Endothelial cell (in vitro differentiated cells): ENCODE data around the gene ACTL6B. TPM values are rescaled to one million over a fixed set of nuclear protein-coding genes. Genes with fewer than 3 reads are reported as not detected.

ENCODE experiments used
- DNase-seq: peaks from one replicate; pipeline ENCODE4 v3.0.0; 2021; ENCODE audit warnings: low spot score
- H3K27ac Mint-ChIP-seq: one replicate; pipeline ENCODE4 v1.8.0; 2021; ENCODE audit warnings: mixed read lengths, inconsistent platforms; ENCODE audit not compliant: unreplicated experiment
- H3K27me3 Mint-ChIP-seq: one replicate; pipeline ENCODE4 v1.8.0; 2021; ENCODE audit warnings: mild to moderate bottlenecking, moderate library complexity, mixed read lengths, inconsistent platforms; ENCODE audit not compliant: unreplicated experiment
- H3K36me3 Mint-ChIP-seq: one replicate; pipeline ENCODE4 v1.8.0; 2021; ENCODE audit warnings: mild to moderate bottlenecking, low read depth, mixed read lengths, inconsistent platforms; ENCODE audit not compliant: unreplicated experiment
- H3K4me1 Mint-ChIP-seq: one replicate; pipeline ENCODE4 v1.8.0; 2021; ENCODE audit warnings: mild to moderate bottlenecking, mixed read lengths, inconsistent platforms; ENCODE audit not compliant: unreplicated experiment
- H3K4me3 Mint-ChIP-seq: one replicate; pipeline ENCODE4 v1.8.0; 2021; ENCODE audit warnings: mild to moderate bottlenecking, mixed read lengths, inconsistent platforms; ENCODE audit not compliant: unreplicated experiment
- H3K9me3 Mint-ChIP-seq: one replicate; pipeline ENCODE4 v1.8.0; 2021; ENCODE audit warnings: mixed read lengths, inconsistent platforms; ENCODE audit not compliant: unreplicated experiment
- total RNA-seq: library from RNA; stranded (reverse); fragmentation: NEBNext Ultra II Directional; extraction: Animal tissue kit (Norgen Biotek cat#: 25700); gene quantifications from one replicate; pipeline ENCODE4 v1.2.1, GENCODE V29; 2021; ENCODE audit not compliant: unreplicated experiment
- TF ChIP-seq, protein P1 (sequence below): fragments of 200-600 bp; sonication (generic); IDR thresholded peaks from one replicate; pipeline ENCODE4 v1.5.0; 2021; ENCODE audit warnings: antibody characterized with exemption; ENCODE audit not compliant: unreplicated experiment

Gene ACTL6B
- total RNA-seq, 1 donor from 2014 or later: not detected

DNA sequence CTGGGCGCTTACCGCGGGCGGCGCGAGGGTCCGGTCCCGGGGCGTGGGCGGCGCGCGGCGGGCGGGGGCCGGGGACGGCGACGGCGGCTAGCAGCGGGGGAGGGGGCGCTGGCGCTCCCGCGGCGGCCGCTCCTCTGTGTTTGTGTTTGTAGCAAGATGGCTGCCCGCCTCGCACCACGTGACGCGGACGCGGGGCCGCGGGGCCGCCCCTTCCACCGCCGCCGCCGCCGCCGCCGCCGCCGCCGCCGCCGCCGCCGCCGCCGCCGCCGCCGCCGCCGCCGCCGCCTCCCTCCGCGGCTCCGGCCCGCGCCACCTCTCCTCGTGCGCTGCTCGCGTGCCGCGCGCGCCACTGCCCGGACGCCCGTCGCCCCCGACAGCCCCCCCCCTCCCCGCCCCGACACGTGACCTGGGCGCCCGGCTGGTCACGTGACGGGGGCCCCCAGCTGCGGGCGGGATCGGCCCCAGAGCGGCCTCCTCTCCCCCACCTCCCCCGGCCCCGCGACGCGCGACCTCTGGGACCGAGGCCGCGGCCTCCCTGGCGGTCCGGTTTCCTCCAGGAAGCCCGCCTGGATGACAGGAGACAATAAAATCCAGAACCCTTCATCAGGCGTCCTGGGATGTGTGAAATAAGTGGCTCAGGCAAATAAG is 38.0 kb upstream of the ACTL6B start, which contains the start of gene GIGYF1:
Gene GIGYF1 (minus strand): TSS at position 153 of the 648 bp plus-strand sequence. CDS start 6,012 bp downstream, outside the sequence.
- TF ChIP-seq, protein P1, sequence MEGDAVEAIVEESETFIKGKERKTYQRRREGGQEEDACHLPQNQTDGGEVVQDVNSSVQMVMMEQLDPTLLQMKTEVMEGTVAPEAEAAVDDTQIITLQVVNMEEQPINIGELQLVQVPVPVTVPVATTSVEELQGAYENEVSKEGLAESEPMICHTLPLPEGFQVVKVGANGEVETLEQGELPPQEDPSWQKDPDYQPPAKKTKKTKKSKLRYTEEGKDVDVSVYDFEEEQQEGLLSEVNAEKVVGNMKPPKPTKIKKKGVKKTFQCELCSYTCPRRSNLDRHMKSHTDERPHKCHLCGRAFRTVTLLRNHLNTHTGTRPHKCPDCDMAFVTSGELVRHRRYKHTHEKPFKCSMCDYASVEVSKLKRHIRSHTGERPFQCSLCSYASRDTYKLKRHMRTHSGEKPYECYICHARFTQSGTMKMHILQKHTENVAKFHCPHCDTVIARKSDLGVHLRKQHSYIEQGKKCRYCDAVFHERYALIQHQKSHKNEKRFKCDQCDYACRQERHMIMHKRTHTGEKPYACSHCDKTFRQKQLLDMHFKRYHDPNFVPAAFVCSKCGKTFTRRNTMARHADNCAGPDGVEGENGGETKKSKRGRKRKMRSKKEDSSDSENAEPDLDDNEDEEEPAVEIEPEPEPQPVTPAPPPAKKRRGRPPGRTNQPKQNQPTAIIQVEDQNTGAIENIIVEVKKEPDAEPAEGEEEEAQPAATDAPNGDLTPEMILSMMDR: no peak
- H3K27me3 Mint-ChIP-seq: peaks cover 12% of the 10 kb centered on the region
- peak; percentile 72 for DNase-seq
- H3K36me3 Mint-ChIP-seq: peaks cover 11% of the 10 kb centered on the region
- H3K27ac Mint-ChIP-seq: peak within 1 kb of the TSS; percentile 88
- no peaks in the 10 kb centered on the region for H3K9me3 Mint-ChIP-seq
- peak within 1 kb of the TSS; percentile 97 for H3K4me3 Mint-ChIP-seq
- H3K4me1 Mint-ChIP-seq: peaks cover 20% of the 10 kb centered on the region

DNA sequence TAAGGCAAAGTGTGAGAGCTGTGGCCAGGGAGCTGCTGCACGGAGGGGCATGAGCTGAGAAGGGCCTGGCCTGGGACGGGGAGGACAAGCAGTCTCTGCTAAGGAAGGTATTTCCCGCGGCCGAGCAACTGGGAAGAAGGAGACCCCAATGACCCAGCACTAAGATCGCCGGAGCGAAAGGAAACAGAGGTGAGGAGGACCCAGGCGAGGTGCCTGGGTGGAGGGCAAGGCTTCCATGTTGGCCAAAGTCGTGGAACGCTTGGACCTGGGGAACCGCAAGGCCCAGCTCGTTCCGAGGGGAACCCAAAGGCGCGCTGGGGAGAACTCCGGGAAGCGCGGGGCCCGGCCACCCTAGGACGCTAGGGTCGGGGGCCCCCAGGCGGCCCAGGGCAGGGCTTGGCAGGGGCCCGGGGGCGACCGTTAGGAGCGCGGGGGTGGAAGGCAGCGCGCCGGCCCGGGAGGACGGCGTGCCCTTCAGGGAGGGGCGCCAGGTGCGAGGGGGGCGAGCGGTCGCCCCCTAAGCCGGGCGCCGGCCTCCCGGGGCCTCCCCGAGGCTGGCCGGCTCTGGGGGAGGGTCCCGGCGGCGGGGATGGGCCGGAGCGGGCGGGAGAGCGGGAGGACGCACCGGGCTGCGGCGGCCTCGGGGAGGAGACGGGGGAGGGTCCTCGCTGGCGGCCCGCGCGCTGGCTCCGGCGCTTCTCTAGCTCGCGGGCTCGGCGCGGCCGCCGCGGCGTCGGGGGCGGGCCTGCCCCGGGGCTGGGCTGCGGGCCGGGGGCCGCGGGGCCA is 37.3 kb upstream of the ACTL6B start:
- DNase-seq: peak; percentile 50
- H3K36me3 Mint-ChIP-seq: peaks cover 17% of the 10 kb centered on the region
- H3K4me1 Mint-ChIP-seq: peaks cover 20% of the 10 kb centered on the region
- H3K4me3 Mint-ChIP-seq: peak overlapping the region; percentile 97
- H3K27ac Mint-ChIP-seq: peak overlapping the region; percentile 88
- no peaks in the 10 kb centered on the region for H3K9me3 Mint-ChIP-seq
- TF ChIP-seq, protein P1: no peak
- peaks cover 15% of the 10 kb centered on the region for H3K27me3 Mint-ChIP-seq

DNA sequence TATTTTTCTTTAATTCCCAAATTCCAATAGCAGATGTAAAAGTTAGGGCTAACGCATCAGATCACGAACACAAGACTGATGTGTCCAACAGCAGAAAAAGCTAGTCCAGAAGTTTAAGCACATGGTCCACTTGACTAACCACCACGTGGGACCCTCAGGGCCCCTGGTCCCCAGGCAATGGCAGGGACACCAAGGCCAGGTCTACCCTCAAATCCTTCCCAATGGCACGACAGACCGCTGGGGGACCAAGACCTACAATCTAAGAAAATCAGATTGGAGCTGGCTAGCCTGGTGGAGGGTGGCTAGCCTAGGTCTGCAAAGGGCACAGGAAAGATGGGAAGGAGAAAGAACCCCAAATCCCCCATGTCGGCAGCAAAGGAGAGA is 36.3 kb upstream of the ACTL6B start:
- H3K4me1 Mint-ChIP-seq: peaks cover 20% of the 10 kb centered on the region
- DNase-seq: no peak
- TF ChIP-seq, protein P1: no peak
- peak overlapping the region; percentile 88 for H3K27ac Mint-ChIP-seq
- peaks cover 21% of the 10 kb centered on the region for H3K36me3 Mint-ChIP-seq
- no peaks in the 10 kb centered on the region for H3K9me3 Mint-ChIP-seq
- peaks cover 15% of the 10 kb centered on the region for H3K27me3 Mint-ChIP-seq
- H3K4me3 Mint-ChIP-seq: peak overlapping the region; percentile 97

DNA sequence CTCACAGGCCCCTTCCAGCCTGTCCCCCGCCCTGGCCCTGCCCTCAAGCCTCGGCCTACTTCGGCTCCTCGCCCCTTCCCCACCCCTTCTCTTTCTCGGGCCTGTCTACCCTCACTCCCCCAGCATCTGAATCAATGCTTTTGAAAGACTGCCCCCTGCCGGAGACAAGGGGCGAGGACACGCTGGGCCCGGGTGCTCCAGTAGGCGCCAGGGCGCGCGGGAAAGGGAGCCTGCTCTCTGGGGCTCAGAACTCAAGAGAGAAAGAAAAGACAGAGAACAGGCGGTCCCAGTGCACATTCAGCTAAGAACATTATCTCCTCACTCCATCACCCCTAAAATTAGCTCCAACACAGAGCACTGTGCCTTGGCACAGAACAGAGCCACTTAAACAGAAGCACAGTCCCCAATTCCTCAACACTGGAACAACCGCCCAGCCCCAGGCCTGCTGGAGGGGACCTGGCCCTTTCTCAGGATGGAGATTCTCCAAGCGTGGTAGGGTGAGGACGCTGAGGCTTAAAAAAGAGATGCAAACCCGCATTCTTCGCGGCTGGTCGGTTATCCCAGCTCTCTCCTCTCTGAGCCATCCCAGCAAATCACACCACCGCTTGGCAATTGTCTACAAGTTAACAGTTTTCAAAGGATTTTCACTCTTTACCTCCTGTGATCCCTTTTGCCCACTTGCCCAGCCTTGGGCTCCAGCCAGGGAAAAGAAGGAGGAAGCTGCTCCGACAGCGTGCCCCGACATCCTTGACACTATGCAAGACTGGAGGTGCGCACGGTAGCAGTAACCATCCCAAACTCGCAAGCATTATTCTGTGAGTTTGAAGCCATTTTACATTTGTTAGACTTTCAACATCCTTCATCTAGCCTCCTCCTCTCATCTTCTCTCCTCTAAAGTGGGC is 35.7 kb upstream of the ACTL6B start:
- Mint-ChIP-seq H3K36me3 (peaks cover 21% of the 10 kb centered on the region), H3K27me3 (peaks cover 15% of the 10 kb centered on the region), H3K27ac (no peak overlapping the region), H3K9me3 (no peaks in the 10 kb centered on the region), H3K4me3 (peak overlapping the region; percentile 97), H3K4me1 (peaks cover 20% of the 10 kb centered on the region)
- TF ChIP-seq, protein P1: peak; percentile 88
- peak; percentile 85 for DNase-seq
